H1 (cell line): ENCODE results near the gene CACNA2D3.

Experiments used
- CTCF ChIP-seq, 3 experiments: IDR thresholded peaks; 1 replicate in 2 of 3; 2 replicates in 1 of 3; pipeline versions ENCODE4 v1.5.1 to v1.6.1; 2011; ENCODE audit warnings: low read length in 3 of 3, mild to moderate bottlenecking in 3 of 3, inconsistent platforms in 2 of 3, low read depth in 1 of 3, moderate library complexity in 1 of 3; ENCODE audit not compliant: insufficient read depth in 1 of 3; ENCODE audit errors: control extremely low read depth in 1 of 3
- EZH2 ChIP-seq: fragments of 200-600 bp; sonication (generic); IDR thresholded peaks from 2 replicates; pipeline ENCODE4 v1.7.1; 2012; ENCODE audit warnings: low read depth, mild to moderate bottlenecking, moderate library complexity, low read length, inconsistent platforms; ENCODE audit not compliant: severe bottlenecking
- SP1 ChIP-seq: IDR thresholded peaks from 2 replicates; pipeline ENCODE4 v1.6.1; 2011; ENCODE audit warnings: low read depth, low read length
- SP2 ChIP-seq: IDR thresholded peaks from 2 replicates; pipeline ENCODE4 v1.6.1; 2012; ENCODE audit warnings: mild to moderate bottlenecking, low read length, inconsistent platforms

- TF ChIP-seq CTCF (IDR thresholded peaks at IDR 0.05; ENCODE audit: control extremely low read depth in 1 of 3, insufficient read depth in 1 of 3, low read depth in 1 of 3, low read length in 3 of 3) (no peak), SP2 (no peak), SP1 (no peak), EZH2 (no peak)
Measured at GRCh38 chr3:54759166-54759565, 636.8 kb downstream of the CACNA2D3 start.
